GM19395 (cell line): ENCODE results near the gene CAP2.

ENCODE experiments used
- ATAC-seq: cut with Tn5 transposase; IDR thresholded peaks from one replicate; pipeline ENCODE4 v1.9.1; 2021; ENCODE audit warnings: mild to moderate bottlenecking, moderate library complexity; ENCODE audit not compliant: unreplicated experiment

Gene CAP2

GRCh38 chr6:17392978-17393891 is at the start of gene CAP2:
TSS of gene CAP2 (plus strand) at chr6:17393595. CDS start at chr6:17421556, 27,961 bp downstream.
- no peak for ATAC-seq

DNA sequence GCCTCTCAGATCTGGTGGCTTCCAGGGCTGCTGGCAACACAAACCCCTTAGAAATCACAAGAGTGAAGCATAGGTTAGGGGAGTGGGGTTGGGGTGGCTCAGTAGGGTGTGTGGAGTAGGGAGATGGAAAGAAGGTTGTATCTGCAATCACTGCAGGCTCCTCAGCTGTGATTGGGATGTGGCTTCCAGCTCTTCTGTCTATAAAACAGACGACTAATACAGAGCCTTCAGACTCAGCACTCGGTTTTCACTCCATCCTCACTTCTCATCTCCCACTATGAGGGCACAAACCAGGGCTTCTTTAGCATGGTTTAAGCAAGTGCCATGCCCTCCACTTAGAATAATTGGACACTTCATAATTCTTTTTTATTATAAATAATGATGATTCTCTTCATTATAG is 46.4 kb upstream of the CAP2 start:
- no peak for ATAC-seq

DNA sequence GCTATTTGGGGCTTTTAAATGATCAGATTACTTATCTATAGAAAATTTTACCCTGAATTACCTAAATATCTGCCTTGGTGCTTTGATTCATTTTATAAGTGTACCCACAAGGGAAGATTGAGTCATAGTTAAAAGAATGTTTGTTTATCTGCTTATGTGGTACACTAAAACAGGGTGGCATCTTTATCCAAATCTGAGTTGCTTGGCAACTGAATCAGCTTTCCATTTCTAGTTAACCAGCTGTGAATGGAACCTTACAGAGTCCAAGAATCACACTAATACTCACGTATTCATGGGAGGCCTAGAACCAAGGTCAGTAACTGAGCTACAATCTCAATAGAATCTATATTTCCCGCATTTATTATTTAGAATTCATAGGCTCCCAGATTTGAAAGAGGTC is 44.0 kb upstream of the CAP2 start:
- ATAC-seq, result no peak

- no peak for ATAC-seq
Observed at GRCh38 chr6:17352302-17352701, 41.1 kb upstream of the CAP2 start.

DNA sequence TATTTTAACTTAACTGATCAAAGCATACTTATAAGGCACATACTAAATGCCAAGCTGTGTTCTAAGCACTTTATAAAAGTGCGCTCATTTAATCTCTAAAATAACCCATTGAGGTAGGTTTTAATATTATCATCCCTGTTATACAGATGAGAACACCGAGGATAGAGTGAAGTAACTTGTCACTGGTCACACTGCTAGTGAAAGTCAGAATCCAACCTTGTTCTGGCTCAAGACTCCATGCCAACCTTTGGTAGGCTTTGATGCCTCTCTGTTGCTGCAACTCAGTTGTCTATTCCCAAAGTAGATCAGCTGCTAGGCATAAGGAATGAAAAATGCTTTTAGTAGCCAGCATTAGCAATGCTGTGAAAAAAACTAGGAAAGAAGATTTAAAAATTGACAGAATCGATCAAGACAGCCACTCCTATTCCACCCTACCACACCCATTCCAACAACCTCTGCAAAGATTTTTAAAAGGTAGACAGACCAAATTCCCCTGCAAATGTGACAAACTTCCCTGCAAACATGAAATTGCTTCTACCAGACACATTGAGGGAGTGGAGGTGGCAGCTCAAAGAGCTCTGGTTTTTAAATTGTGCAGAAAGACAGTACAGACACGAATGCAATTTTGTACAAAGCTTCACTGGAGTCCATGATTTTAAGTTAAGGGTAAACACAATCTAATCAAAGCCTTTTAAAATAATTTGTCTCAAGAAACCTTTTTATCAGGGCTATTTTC is 39.8 kb upstream of the CAP2 start:
- ATAC-seq, result no peak

DNA sequence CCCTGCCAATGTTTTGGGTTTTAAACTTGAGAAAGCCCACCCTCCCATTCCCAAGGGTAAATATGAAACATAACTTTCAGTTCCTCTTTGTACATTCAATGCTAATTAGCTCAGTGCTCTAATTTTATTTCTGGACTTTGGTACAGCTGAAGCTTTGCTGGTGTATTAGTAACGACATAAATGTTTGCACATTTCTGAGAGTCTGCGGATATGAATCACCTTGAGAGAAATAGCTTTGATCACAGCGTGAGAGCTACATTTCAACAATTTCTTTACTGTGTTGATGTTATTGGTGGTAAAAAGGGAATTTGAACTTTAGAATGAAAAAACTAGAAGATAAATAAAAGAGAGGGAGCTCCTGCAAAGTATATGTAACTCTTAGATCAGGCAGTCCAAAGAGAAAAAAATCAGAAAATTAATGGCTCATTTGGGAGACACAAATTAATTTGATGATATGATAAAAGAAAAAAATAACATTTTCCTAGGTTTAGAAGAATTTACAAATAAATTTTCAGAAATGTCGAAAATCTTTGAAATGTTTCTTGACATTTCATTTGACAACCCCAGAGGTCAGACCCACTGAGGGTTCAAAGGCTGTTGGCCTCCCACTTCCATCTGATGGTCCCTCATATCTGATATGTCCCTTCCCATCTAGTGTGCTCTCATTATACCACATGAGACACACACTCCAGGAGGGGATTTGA is 38.5 kb upstream of the CAP2 start:
- ATAC-seq, result no peak

- ATAC-seq, result no peak
Observed at GRCh38 chr6:17355404-17355774, 38.0 kb upstream of the CAP2 start.

GRCh38 chr6:17358515-17358914 is 34.9 kb upstream of the CAP2 start:
- ATAC-seq, result no peak

GRCh38 chr6:17360564-17360963 is 32.8 kb upstream of the CAP2 start:
- ATAC-seq, result no peak

DNA sequence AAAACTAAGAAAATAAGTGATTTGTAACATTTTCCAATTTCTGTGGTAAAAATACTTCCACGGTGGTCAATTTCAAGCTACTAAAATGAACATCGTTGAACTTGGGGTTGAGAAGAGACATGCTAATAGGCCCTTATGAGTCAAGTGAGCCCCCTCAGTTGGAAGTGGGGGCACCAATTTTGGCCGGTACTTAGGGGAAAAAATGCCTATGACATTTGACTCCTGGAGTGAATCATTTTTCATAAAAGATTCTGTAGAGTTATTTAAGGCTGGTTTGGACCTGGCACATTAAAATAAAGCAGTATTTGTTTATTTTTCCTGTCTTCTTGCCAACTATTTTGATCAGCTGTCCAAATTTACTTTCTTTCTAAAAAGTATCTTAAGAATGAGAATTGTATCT is 32.4 kb upstream of the CAP2 start:
- no peak for ATAC-seq

GRCh38 chr6:17365961-17366360 is 27.4 kb upstream of the CAP2 start:
- ATAC-seq, result no peak

- ATAC-seq, result no peak
Observed at GRCh38 chr6:17367868-17368267, 25.5 kb upstream of the CAP2 start.

- ATAC-seq, result no peak
Observed at GRCh38 chr6:17381424-17382147, 11.8 kb upstream of the CAP2 start.

GRCh38 chr6:17385660-17386059 is 7.7 kb upstream of the CAP2 start:
- no peak for ATAC-seq

DNA sequence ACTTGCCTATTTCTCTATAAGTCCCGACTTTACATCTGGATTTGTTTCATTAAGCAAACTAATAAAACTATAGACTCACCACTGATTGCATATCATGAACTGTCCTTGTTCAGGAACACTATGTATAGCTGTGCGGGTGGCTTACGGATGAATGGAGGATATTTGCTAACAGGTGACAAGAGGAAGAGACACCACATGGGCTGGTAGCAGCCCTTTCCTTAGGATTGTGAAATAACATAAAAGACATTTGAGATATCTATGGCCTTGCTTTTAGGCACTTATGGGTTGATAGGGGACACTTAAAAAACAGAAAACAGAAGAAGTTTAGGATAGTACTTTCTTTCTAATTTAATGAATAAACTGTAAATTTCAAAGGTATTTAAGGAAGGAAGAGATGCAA is 5.0 kb upstream of the CAP2 start:
- no peak for ATAC-seq

DNA sequence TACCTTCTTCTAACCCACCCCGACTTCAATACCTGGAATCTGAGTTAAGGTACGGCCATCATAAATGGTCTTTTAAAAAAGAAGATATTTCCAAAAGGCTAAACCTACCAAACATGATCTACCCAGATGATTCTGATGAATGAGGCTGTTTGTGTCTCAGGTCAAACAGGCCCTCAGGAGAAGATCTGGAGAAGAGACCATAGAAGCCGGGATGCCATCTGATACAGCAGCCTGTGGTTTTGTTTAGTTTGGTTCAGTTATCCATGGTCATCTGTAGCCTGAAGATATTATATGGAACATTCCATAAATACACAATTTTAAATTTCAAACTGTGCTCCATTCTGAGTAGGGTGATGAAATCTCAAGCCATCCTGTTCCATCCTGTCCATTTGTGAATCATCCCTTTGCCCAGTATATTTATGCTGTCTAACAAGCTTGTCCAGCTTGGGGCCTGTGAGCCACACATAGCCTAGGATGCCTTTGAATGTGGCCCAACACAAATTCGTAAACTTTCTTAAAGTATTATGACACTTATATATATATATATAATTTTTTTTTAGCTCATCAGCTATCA is 4.0 kb upstream of the CAP2 start:
- no peak for ATAC-seq

- ATAC-seq, result no peak
Observed at GRCh38 chr6:17390276-17390675, 3.1 kb upstream of the CAP2 start.

GRCh38 chr6:17391976-17392375 is 1.4 kb upstream of the CAP2 start:
- no peak for ATAC-seq

GRCh38 chr6:17393892-17394631 is 667 bp downstream of the CAP2 start:
- no peak for ATAC-seq

DNA sequence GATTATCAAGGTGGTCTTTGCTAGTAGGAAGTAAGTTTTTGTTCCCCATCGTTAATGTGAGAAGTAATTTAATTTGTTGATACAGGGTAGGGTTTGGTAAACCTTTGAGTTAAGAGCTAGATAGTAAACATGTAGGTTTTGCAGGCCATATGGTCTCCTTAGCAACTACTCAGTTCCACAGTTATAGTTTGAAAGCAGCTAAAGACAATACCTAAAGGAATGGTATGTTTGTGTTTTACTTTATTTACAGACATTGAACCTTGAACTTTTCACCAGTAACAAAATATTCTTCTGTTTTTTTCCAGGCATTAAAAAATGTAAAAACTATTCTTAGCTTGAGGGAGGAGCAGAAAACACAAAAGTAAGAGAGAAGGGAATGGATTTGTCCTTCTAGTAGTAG is 1.7 kb downstream of the CAP2 start:
- ATAC-seq, result no peak
